HCT116 (cell line): ENCODE data around the gene MIP. TPM values are rescaled to one million over a fixed set of nuclear protein-coding genes. Genes with fewer than 3 reads are reported as not detected.

Experiments used
- ATAC-seq: fragments of 200-7000 bp; cut with Tn5 transposase; 2 replicates; pipeline ENCODE4 v1.9.1; 2020; ENCODE audit warnings: mild to moderate bottlenecking, moderate library complexity
- BruUV-seq: library from RNA; stranded (reverse); fragments of 400-500 nt; replicated peaks from 2 replicates; lab custom pipeline; 2021; lab: Mats Ljungman, UMichigan
- CTCF ChIA-PET: fragments of 300-600 bp; sonication (Branson Sonifier 250); formaldehyde crosslinking; loops from one replicate; lab custom pipeline; 2021; ENCODE audit warnings: antibody characterized with exemption; lab: Charles Lee
- POLR2A ChIA-PET: fragments of 300-600, 350-600 bp; sonication (Branson Sonifier 250); formaldehyde crosslinking; loops from one replicate; lab custom pipeline; 2021; ENCODE audit warnings: antibody characterized with exemption; lab: Charles Lee
- RAD21 ChIA-PET, 2 experiments: fragments of 300-600 bp; sonication (Branson Sonifier 250); formaldehyde crosslinking; loops; one replicate each; lab custom pipeline; 2023; ENCODE audit warnings: low total read pairs in 2 of 2; ENCODE audit not compliant: uncharacterized antibody in 2 of 2, unreplicated experiment in 2 of 2, low non-redundant PET in 1 of 2; lab: Charles Lee
- DNase-seq: peaks from one replicate; pipeline ENCODE4 v3.0.0-alpha.2; 2010; ENCODE audit warnings: low read depth, low spot score
- H2AFZ ChIP-seq: fragments of 200-600 bp; shearing (Covaris generic), sonication (generic); 2 replicates; pipeline ENCODE4 v1.6.1; 2017; ENCODE audit warnings: low read depth, mixed run types, mixed read lengths, antibody characterized with exemption, low read length; ENCODE audit not compliant: poor library complexity, severe bottlenecking
- H3K27ac ChIP-seq: 2 replicates; pipeline ENCODE4 v1.5.1; 2012; ENCODE audit warnings: low read depth, low read length
- H3K27me3 ChIP-seq: fragments of 200-600 bp; sonication (generic); 2 replicates; pipeline ENCODE4 v1.6.1; 2016; ENCODE audit warnings: mixed run types, low read length, mixed read lengths; ENCODE audit not compliant: insufficient read depth
- H3K36me3 ChIP-seq, 2 experiments: fragments of 200-500 bp in 1 of 2; fragments of 200-600 bp in 1 of 2; sonication (Bioruptor generic) in 1 of 2; sonication (generic) in 1 of 2; 2 replicates each; pipeline versions ENCODE4 v1.5.1 to v1.6.1; 2014 to 2016; ENCODE audit warnings: low read length in 2 of 2, inconsistent platforms in 1 of 2, mixed read lengths in 1 of 2, mixed run types in 1 of 2; ENCODE audit not compliant: insufficient read depth in 2 of 2, control insufficient read depth in 1 of 2
- H3K4me1 ChIP-seq, 2 experiments: fragments of 200-600 bp in 1 of 2; sonication (generic) in 1 of 2; 2 replicates each; pipeline versions ENCODE4 v1.5.1 to v1.6.1; 2012 to 2017; ENCODE audit warnings: low read length in 2 of 2, inconsistent platforms in 1 of 2, mild to moderate bottlenecking in 1 of 2, mixed read lengths in 1 of 2, mixed run types in 1 of 2, moderate library complexity in 1 of 2; ENCODE audit not compliant: insufficient read depth in 2 of 2, control insufficient read depth in 1 of 2
- H3K4me2 ChIP-seq: fragments of 200-600 bp; sonication (generic); 2 replicates; pipeline ENCODE4 v1.6.1; 2017; ENCODE audit warnings: mixed run types, low read length, mixed read lengths
- H3K4me3 ChIP-seq, 2 experiments: fragments of 200-600 bp in 1 of 2; sonication (generic) in 1 of 2; replicated peaks in 1 of 2; 2 replicates each; pipeline ENCODE4 v1.5.1; 2011 to 2016; ENCODE audit warnings: low read length in 2 of 2, control low read depth in 1 of 2, low read depth in 1 of 2, mild to moderate bottlenecking in 1 of 2, mixed read lengths in 1 of 2, mixed run types in 1 of 2
- H3K79me2 ChIP-seq: fragments of 200-600 bp; sonication (generic); 2 replicates; pipeline ENCODE4 v1.6.1; 2017; ENCODE audit warnings: mild to moderate bottlenecking, mixed run types, low read length, moderate library complexity, mixed read lengths; ENCODE audit not compliant: insufficient read depth
- H3K9ac ChIP-seq: fragments of 200-600 bp; sonication (generic); 2 replicates; pipeline ENCODE4 v1.6.1; 2016; ENCODE audit warnings: low read length, mixed read lengths
- H3K9me2 ChIP-seq: fragments of 200-600 bp; sonication (generic), shearing (Covaris generic); 2 replicates; pipeline ENCODE4 v1.6.1; 2017; ENCODE audit warnings: mixed run types, mild to moderate bottlenecking, moderate library complexity; ENCODE audit not compliant: insufficient read depth
- H3K9me3 ChIP-seq, 2 experiments: fragments of 200-500 bp in 1 of 2; fragments of 200-600 bp in 1 of 2; sonication (Bioruptor generic) in 1 of 2; sonication (generic) in 1 of 2; 2 replicates each; pipeline ENCODE4 v1.6.1; 2014 to 2017; ENCODE audit warnings: low read length in 2 of 2, mixed read lengths in 2 of 2, inconsistent platforms in 1 of 2, low read depth in 1 of 2, mild to moderate bottlenecking in 1 of 2, mixed run types in 1 of 2, moderate library complexity in 1 of 2; ENCODE audit not compliant: control insufficient read depth in 1 of 2, insufficient read depth in 1 of 2
- H4K20me1 ChIP-seq: fragments of 200-600 bp; sonication (generic), shearing (Covaris generic); 2 replicates; pipeline ENCODE4 v1.6.1; 2017; ENCODE audit warnings: mixed run types, mild to moderate bottlenecking, moderate library complexity; ENCODE audit not compliant: insufficient read depth
- ATF3 ChIP-seq: IDR thresholded peaks from 2 replicates; pipeline ENCODE4 v1.6.1; 2012
- CBX3 ChIP-seq: IDR thresholded peaks from 2 replicates; pipeline ENCODE4 v1.6.1; 2012; ENCODE audit warnings: low read depth
- CEBPB ChIP-seq: IDR thresholded peaks from 2 replicates; pipeline ENCODE4 v1.6.1; 2012; ENCODE audit warnings: low read depth
- CTCF ChIP-seq, 3 experiments: fragments of 200-600 bp in 1 of 3; sonication (generic) in 1 of 3; IDR thresholded peaks in 2 of 3; conservative IDR thresholded peaks in 1 of 3; 2 replicates each; pipeline ENCODE4 v1.5.1; 2012 to 2017; ENCODE audit warnings: low read depth in 2 of 3, low read length in 2 of 3, antibody characterized with exemption in 1 of 3, borderline replicate concordance in 1 of 3, control low read depth in 1 of 3, mild to moderate bottlenecking in 1 of 3, mixed read lengths in 1 of 3, mixed run types in 1 of 3, moderate library complexity in 1 of 3; ENCODE audit not compliant: insufficient read depth in 1 of 3
- ELF1 ChIP-seq: IDR thresholded peaks from 2 replicates; pipeline ENCODE4 v1.6.1; 2012; ENCODE audit warnings: low read depth, borderline replicate concordance
- EZH2 ChIP-seq: fragments of 200-600 bp; sonication (generic); IDR thresholded peaks from 2 replicates; pipeline ENCODE4 v1.6.1; 2017; ENCODE audit warnings: antibody characterized with exemption, mixed run types
- EZH2phosphoT487 ChIP-seq: fragments of 200-600 bp; IDR thresholded peaks from 2 replicates; pipeline ENCODE4 v1.6.1; 2018; ENCODE audit warnings: antibody characterized with exemption, borderline replicate concordance
- FOSL1 ChIP-seq: IDR thresholded peaks from 2 replicates; pipeline ENCODE4 v1.6.1; 2012; ENCODE audit warnings: low read depth
- JUND ChIP-seq: IDR thresholded peaks from 2 replicates; pipeline ENCODE4 v1.6.1; 2012
- MAX ChIP-seq: IDR thresholded peaks from 2 replicates; pipeline ENCODE4 v1.6.1; 2012
- POLR2A ChIP-seq: IDR thresholded peaks from 2 replicates; pipeline ENCODE4 v1.7.0; 2011; ENCODE audit warnings: borderline replicate concordance; ENCODE audit not compliant: insufficient read depth, insufficient read length; ENCODE audit errors: extremely low read depth
- POLR2AphosphoS5 ChIP-seq: IDR thresholded peaks from 2 replicates; pipeline ENCODE4 v1.6.1; 2011; ENCODE audit warnings: mild to moderate bottlenecking, low read depth, low read length, moderate library complexity
- RAD21 ChIP-seq: IDR thresholded peaks from 2 replicates; pipeline ENCODE4 v1.6.1; 2012; ENCODE audit warnings: low read depth, mild to moderate bottlenecking
- SIN3A ChIP-seq: IDR thresholded peaks from 2 replicates; pipeline ENCODE4 v1.6.1; 2012; ENCODE audit warnings: low read depth
- SP1 ChIP-seq: IDR thresholded peaks from 2 replicates; pipeline ENCODE4 v1.6.1; 2012; ENCODE audit warnings: low read depth
- SRF ChIP-seq: IDR thresholded peaks from 2 replicates; pipeline ENCODE4 v1.6.1; 2012; ENCODE audit warnings: low read depth
- TCF7L2 ChIP-seq: IDR thresholded peaks from 2 replicates; pipeline ENCODE4 v1.7.0; 2011; ENCODE audit warnings: borderline replicate concordance, inconsistent platforms; ENCODE audit not compliant: insufficient read depth, insufficient read length; ENCODE audit errors: extremely low read depth
- YY1 ChIP-seq: IDR thresholded peaks from 2 replicates; pipeline ENCODE4 v1.6.1; 2011; ENCODE audit warnings: low read length, low read depth, moderate library complexity, mild to moderate bottlenecking; ENCODE audit not compliant: insufficient replicate concordance; ENCODE audit errors: extremely low read depth
- ZFX ChIP-seq: fragments of 450-650 bp; IDR thresholded peaks from 2 replicates; pipeline ENCODE4 v1.6.1; 2017
- ZNF274 ChIP-seq: fragments of 200-500 bp; sonication (Bioruptor generic); IDR thresholded peaks from 2 replicates; pipeline ENCODE4 v1.6.1; 2014; ENCODE audit warnings: mild to moderate bottlenecking, low read depth, low read length, inconsistent platforms
- intact Hi-C: fragments of 100-400 bp; cut with micrococcal nuclease; formaldehyde crosslinking; loops from 2 replicates; pipeline ENCODE4 v1.10.0; 2022
- total RNA-seq: library from RNA; stranded (reverse); gene quantifications from one replicate; pipeline ENCODE4 v1.2.1, GENCODE V29; 2021; ENCODE audit not compliant: unreplicated experiment
- TF ChIP-seq, protein P1 (sequence below): IDR thresholded peaks from 2 replicates; pipeline ENCODE4 v1.6.1; 2012; ENCODE audit warnings: low read depth

MIP gene
- total RNA-seq, 1 experiment from 2014 or later = 0.79 TPM

DNA sequence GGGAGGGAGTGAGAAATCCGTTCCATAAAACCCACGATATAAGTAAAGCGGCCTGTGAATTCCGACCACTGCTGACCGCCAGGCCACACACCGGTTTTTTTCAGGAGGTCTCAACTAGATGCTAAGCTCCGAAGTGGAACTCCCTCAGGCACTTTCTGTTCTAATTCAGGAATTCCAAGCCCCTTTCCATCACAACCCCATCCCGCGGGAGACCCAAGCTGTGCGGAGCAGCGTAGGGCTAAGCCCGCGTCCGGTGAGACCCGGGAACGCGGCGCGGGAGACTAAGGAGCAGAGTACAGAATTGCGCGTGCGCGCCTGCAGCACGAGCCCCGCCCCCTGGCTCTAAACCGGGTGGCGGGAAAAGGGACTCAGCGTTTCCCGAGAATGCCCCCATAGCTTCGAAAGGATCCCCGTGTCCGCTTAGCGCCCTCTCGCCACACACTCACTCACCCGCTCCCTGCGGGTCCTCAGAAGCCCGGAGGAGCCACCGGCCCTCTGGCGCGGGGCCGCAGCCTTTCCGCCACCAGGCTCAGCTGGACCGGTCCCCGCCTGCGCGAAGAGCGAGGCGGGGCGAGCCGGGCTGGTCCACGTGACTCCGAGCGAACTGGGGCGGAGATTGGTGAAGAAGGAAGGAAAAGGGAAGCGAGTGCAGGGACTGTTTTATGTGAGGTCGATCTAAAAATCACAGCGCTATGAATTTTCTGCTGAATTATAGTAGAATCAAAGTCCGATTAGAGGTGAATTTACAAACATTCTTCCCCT lies 5.4 kb downstream of the MIP start, which contains the start of gene TIMELESS:
TIMELESS (minus strand) TSS at position 567 of the 762 bp plus-strand sequence. CDS start 15,256 bp downstream, outside the sequence.
- Histone ChIP-seq H3K4me1 (peaks cover 5 to 21% of the 10 kb centered on the region in 2 experiments; a peak in 3 of 4 replicates), H3K27ac (peak within 1 kb of the TSS; percentile 85), H3K9ac (peak within 1 kb of the TSS; percentile 92), H3K9me2 (no peaks in the 10 kb centered on the region), H3K4me2 (peak within 1 kb of the TSS; percentile 81), H2AFZ (peak within 1 kb of the TSS; percentile 58), H3K27me3 (no peaks in the 10 kb centered on the region), H3K9me3 (no peaks in the 10 kb centered on the region), H3K79me2 (peaks cover 31% of the 10 kb centered on the region), H3K4me3 (peak within 1 kb of the TSS; percentile 74 to 80), H3K36me3 (no peaks in the 10 kb centered on the region), H4K20me1 (no peaks in the 10 kb centered on the region)
- TSS peak; percentile 82 for BruUV-seq
- ATAC-seq (peak; percentile 96), DNase-seq (peak; percentile 76)
- intact Hi-C loops = no loop called here
- POLR2A ChIA-PET = interaction anchor here (1.0 to 1.3 kb wide), 4 partner anchors 9 to 89 kb away, joined by 3 to 6 read pairs (median 4); partner anchors contain the start of gene STAT2
- RAD21 ChIA-PET = no interaction called here
- CTCF ChIA-PET = interaction anchor here (0.8 to 1.8 kb wide), 3 partner anchors 10 to 15 kb away, joined by 3 to 6 read pairs (median 4); no protein-coding TSS in a partner anchor
- TF ChIP-seq ELF1 = no peak
- TF ChIP-seq CBX3 = no peak
- TF ChIP-seq CTCF (IDR thresholded peaks at IDR 0.05 in 2 of 3, conservative IDR thresholded peaks at IDR 0.05 in 1 of 3; ENCODE audit: borderline replicate concordance in 1 of 3, insufficient read depth in 1 of 3, low read depth in 2 of 3, low read length in 2 of 3) = no peak
- no peak for TF ChIP-seq JUND
- TF ChIP-seq ATF3 = no peak
- TF ChIP-seq ZNF274 = no peak
- TF ChIP-seq FOSL1 = no peak
- TF ChIP-seq EZH2 = no peak
- TF ChIP-seq YY1 = peak; percentile 11
- peak; percentile 89; the same call in 1 of the 2 replicates for TF ChIP-seq ZFX
- no peak for TF ChIP-seq SRF
- no peak for TF ChIP-seq SP1
- no peak for TF ChIP-seq RAD21
- no peak for TF ChIP-seq CEBPB
- TF ChIP-seq EZH2phosphoT487 = no peak
- TF ChIP-seq, protein P1, sequence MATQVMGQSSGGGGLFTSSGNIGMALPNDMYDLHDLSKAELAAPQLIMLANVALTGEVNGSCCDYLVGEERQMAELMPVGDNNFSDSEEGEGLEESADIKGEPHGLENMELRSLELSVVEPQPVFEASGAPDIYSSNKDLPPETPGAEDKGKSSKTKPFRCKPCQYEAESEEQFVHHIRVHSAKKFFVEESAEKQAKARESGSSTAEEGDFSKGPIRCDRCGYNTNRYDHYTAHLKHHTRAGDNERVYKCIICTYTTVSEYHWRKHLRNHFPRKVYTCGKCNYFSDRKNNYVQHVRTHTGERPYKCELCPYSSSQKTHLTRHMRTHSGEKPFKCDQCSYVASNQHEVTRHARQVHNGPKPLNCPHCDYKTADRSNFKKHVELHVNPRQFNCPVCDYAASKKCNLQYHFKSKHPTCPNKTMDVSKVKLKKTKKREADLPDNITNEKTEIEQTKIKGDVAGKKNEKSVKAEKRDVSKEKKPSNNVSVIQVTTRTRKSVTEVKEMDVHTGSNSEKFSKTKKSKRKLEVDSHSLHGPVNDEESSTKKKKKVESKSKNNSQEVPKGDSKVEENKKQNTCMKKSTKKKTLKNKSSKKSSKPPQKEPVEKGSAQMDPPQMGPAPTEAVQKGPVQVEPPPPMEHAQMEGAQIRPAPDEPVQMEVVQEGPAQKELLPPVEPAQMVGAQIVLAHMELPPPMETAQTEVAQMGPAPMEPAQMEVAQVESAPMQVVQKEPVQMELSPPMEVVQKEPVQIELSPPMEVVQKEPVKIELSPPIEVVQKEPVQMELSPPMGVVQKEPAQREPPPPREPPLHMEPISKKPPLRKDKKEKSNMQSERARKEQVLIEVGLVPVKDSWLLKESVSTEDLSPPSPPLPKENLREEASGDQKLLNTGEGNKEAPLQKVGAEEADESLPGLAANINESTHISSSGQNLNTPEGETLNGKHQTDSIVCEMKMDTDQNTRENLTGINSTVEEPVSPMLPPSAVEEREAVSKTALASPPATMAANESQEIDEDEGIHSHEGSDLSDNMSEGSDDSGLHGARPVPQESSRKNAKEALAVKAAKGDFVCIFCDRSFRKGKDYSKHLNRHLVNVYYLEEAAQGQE = no peak
- peak; percentile 41; the same call in 1 of the 2 replicates for TF ChIP-seq SIN3A
- peak; percentile 88 for TF ChIP-seq MAX
- peak; percentile 97 for TF ChIP-seq POLR2A
- peak; percentile 90 for TF ChIP-seq POLR2AphosphoS5
- peak; percentile 31 for TF ChIP-seq TCF7L2
